HG03064 (cell line): ENCODE results near the gene LRRIQ1.
"Not testable (repeated sequence)": the region's sequence is repeated elsewhere in the genome, so short reads cannot be mapped to it uniquely, and the experiment has no call there.

Experiments used
- ATAC-seq: cut with Tn5 transposase; IDR thresholded peaks from one replicate; pipeline ENCODE4 v1.9.1; 2021; ENCODE audit warnings: low read depth; ENCODE audit not compliant: unreplicated experiment

LRRIQ1 gene

GRCh38 chr12:85036234-85036707 is at the start of gene LRRIQ1, which contains the start of gene TSPAN19:
Gene LRRIQ1, plus strand, starts transcription at chr12:85036351. Its CDS starts 1,826 bp downstream, at chr12:85038177.
Gene TSPAN19, minus strand, starts transcription at chr12:85036277. Its CDS starts 6,331 bp downstream, at chr12:85029946.
- peak; percentile 94 for ATAC-seq

- no peak for ATAC-seq
These were observed 49.6 kb upstream of the LRRIQ1 start for GRCh38 chr12:84986586-84986985.

- ATAC-seq, result no peak
These were observed 41.7 kb upstream of the LRRIQ1 start for GRCh38 chr12:84994426-84994825.

GRCh38 chr12:84995641-84996040 is 40.5 kb upstream of the LRRIQ1 start:
- no peak for ATAC-seq

- ATAC-seq, result no peak
These were observed 39.4 kb upstream of the LRRIQ1 start for GRCh38 chr12:84996759-84997158.

GRCh38 chr12:84998341-84998740 is 37.8 kb upstream of the LRRIQ1 start:
- no peak for ATAC-seq

GRCh38 chr12:85000729-85001128 is 35.4 kb upstream of the LRRIQ1 start:
- no peak for ATAC-seq

GRCh38 chr12:85002778-85003296 is 33.3 kb upstream of the LRRIQ1 start:
- ATAC-seq, result no peak

- no peak for ATAC-seq
These were observed 31.9 kb upstream of the LRRIQ1 start for GRCh38 chr12:85004204-85004603.

GRCh38 chr12:85005047-85005446 is 31.1 kb upstream of the LRRIQ1 start:
- ATAC-seq, result not testable (repeated sequence)

- ATAC-seq, result no peak
These were observed 30.5 kb upstream of the LRRIQ1 start for GRCh38 chr12:85005615-85006014.

- no peak for ATAC-seq
These were observed 29.9 kb upstream of the LRRIQ1 start for GRCh38 chr12:85006206-85006605.

GRCh38 chr12:85007836-85008235 is 28.3 kb upstream of the LRRIQ1 start:
- no peak for ATAC-seq

- ATAC-seq, result no peak
These were observed 19.7 kb upstream of the LRRIQ1 start for GRCh38 chr12:85016413-85016812.

- ATAC-seq, result no peak
These were observed 19.0 kb upstream of the LRRIQ1 start for GRCh38 chr12:85017133-85017532.

- no peak for ATAC-seq
These were observed 18.5 kb upstream of the LRRIQ1 start for GRCh38 chr12:85017618-85018017.

GRCh38 chr12:85018098-85018497 is 18.1 kb upstream of the LRRIQ1 start:
- no peak for ATAC-seq

- no peak for ATAC-seq
These were observed 6.7 kb upstream of the LRRIQ1 start for GRCh38 chr12:85029456-85029855.

GRCh38 chr12:85036733-85037132 is 582 bp downstream of the LRRIQ1 start:
- no peak for ATAC-seq

GRCh38 chr12:85041395-85041794 is 5.2 kb downstream of the LRRIQ1 start:
- ATAC-seq, result no peak

GRCh38 chr12:85043829-85044228 is 7.7 kb downstream of the LRRIQ1 start:
- ATAC-seq, result no peak

GRCh38 chr12:85057370-85057963 is 21.3 kb downstream of the LRRIQ1 start:
- peak; percentile 90 for ATAC-seq
